Measurements from ENCODE around the gene CDCA8. TPM values are rescaled to one million over a fixed set of nuclear protein-coding genes. Genes with fewer than 3 reads are reported as not detected.

CDCA8 gene
- total and polyA plus RNA-seq, 2 of the 8 experiments (the other 6 are each of a cell fraction or from before 2014, with no cell fraction given): 43.9 to 46.2 TPM

DNA sequence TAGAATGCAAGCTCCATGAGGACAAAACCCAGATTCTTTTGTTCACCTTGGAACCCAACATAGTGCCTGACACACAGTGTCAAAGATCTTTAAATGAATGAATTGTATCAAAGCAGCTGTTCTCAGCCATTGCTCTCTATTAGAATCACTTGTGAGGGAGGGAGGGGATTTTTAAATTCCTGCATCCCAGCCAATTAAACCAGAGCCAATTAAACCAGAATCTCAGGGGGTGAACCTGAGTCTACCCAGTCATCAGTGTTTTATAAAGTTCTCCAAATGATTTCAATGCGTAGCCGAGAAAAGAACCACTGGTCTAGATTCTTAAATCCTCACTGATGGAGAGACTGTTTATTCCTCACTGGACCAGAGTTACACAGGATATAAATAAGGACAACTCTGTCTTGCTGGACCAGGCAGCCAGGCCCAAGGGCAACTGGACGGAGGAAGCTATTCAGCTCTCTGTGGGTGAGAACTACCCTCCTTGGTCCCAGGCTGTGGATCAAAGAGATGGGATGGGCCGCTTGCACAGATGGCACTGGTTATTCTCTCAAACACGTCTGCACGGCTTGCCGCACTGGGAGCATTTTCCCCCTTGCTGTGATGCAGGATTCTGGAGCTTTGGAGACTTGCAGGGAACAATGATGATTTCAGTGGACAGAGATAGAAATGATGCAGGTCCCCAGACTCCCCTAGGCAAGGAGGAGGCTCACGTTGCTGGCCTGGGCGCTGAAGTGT lies 20.0 kb upstream of the CDCA8 start:
- no peak for FAIRE-seq
- TF ChIP-seq CBX5 (IDR thresholded peaks at IDR 0.05; ENCODE audit: low read depth, low read length) (no peak), CHD1 (IDR thresholded peaks at IDR 0.05; ENCODE audit: low read depth, low read length) (no peak), EP300 (IDR thresholded peaks at IDR 0.05; ENCODE audit: borderline replicate concordance in 1 of 2, low read depth in 2 of 2, low read length in 2 of 2) (no peak), JUND (IDR thresholded peaks at IDR 0.05; ENCODE audit: low read length) (no peak), TAF7 (optimal IDR thresholded peaks at IDR 0.05; ENCODE audit: borderline replicate concordance, low read depth, low read length) (no peak), SIX5 (IDR thresholded peaks at IDR 0.05; ENCODE audit: low read depth, low read length) (no peak), TEAD4 (IDR thresholded peaks at IDR 0.05; ENCODE audit: low read depth, low read length) (no peak), SP4 (IDR thresholded peaks at IDR 0.05; ENCODE audit: low read length) (no peak), RFX5 (IDR thresholded peaks at IDR 0.05; ENCODE audit: borderline replicate concordance, low read depth, low read length) (no peak), SRF (IDR thresholded peaks at IDR 0.05; ENCODE audit: low read depth, low read length) (no peak), NANOG (IDR thresholded peaks at IDR 0.05; ENCODE audit: insufficient read depth, low read depth, low read length, poor library complexity, severe bottlenecking) (no peak)
- TF ChIP-seq, protein P1, sequence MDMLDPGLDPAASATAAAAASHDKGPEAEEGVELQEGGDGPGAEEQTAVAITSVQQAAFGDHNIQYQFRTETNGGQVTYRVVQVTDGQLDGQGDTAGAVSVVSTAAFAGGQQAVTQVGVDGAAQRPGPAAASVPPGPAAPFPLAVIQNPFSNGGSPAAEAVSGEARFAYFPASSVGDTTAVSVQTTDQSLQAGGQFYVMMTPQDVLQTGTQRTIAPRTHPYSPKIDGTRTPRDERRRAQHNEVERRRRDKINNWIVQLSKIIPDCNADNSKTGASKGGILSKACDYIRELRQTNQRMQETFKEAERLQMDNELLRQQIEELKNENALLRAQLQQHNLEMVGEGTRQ (IDR thresholded peaks at IDR 0.05; ENCODE audit: low read length): no peak

More for the DNA sequence above, 20.0 kb upstream of the CDCA8 start:
- peaks cover 0 to 2% (median 0%) of the 10 kb centered on the region in 4 experiments; a peak in 1 of 7 replicates for H3K27me3 ChIP-seq (replicated peaks in 1 of 4; ENCODE audit: control insufficient read depth in 3 of 4, extremely low read depth in 1 of 4, insufficient read depth in 3 of 4, low read length in 3 of 4)
- H4K91ac ChIP-seq (replicated peaks; ENCODE audit: insufficient read length, low read length): no peak overlapping the region
- H4K20me1 ChIP-seq (replicated peaks in 1 of 2; ENCODE audit: control insufficient read depth in 1 of 2, insufficient read depth in 2 of 2, low read length in 2 of 2): no peaks in the 10 kb centered on the region
- H2BK120ac ChIP-seq (replicated peaks; ENCODE audit: low read depth, low read length): no peak overlapping the region
- no peak overlapping the region for H2BK15ac ChIP-seq (ENCODE audit: low read length)
- no peak overlapping the region for H3K4me2 ChIP-seq (ENCODE audit: insufficient read depth in 1 of 2, low read depth in 2 of 2, low read length in 2 of 2)
- no peak overlapping the region for H4K5ac ChIP-seq (ENCODE audit: insufficient read length, low read depth, low read length)
- H3K14ac ChIP-seq (ENCODE audit: insufficient read length): no peak overlapping the region
- no peaks in the 10 kb centered on the region for H3K79me1 ChIP-seq (ENCODE audit: low read depth, low read length)
- H3K79me2 ChIP-seq (ENCODE audit: control insufficient read depth in 1 of 2, insufficient read depth in 2 of 2, low read length in 2 of 2): no peaks in the 10 kb centered on the region
- H3K23me2 ChIP-seq (ENCODE audit: low read depth, low read length): no peaks in the 10 kb centered on the region; the same call in 1 of the 2 replicates
- peaks cover 0 to 6% (median 2%) of the 10 kb centered on the region in 4 experiments; a peak in 4 of 7 replicates for H3K4me1 ChIP-seq (replicated peaks in 1 of 4; ENCODE audit: control insufficient read depth in 3 of 4, insufficient read depth in 4 of 4, low read length in 3 of 4)
- no peak overlapping the region for H3K18ac ChIP-seq (ENCODE audit: extremely low read depth, low read length)
- H3K9me3 ChIP-seq (ENCODE audit: insufficient read depth in 2 of 2, low read depth in 1 of 2, low read length in 1 of 2): no peaks in the 10 kb centered on the region
- H4K8ac ChIP-seq (ENCODE audit: extremely low read depth, insufficient read depth, low read length): no peak overlapping the region
- no peak overlapping the region for H2AFZ ChIP-seq (ENCODE audit: low read length)
- H2BK20ac ChIP-seq (ENCODE audit: low read length): no peak overlapping the region
- WGBS, 2 experiments (ENCODE audit: extremely low coverage in 1 of 2, insufficient coverage in 1 of 2, insufficient read length in 1 of 2, insufficient replicate concordance in 2 of 2, low coverage in 1 of 2, low lambda C conversion rate in 2 of 2, missing lambda C conversion rate in 1 of 2): 80% methylated on average over 9 of the region's 9 CpGs; no CpG with 5 or more reads in 1 of the 2 experiments
- CTCF ChIA-PET (ENCODE audit: partially characterized antibody): interaction anchor here (1.3 to 20.8 kb wide), 5 partner anchors 10 to 205 kb away, joined by 3 to 400 read pairs (median 9); no protein-coding TSS in a partner anchor
- no peak overlapping the region for H2BK5ac ChIP-seq (ENCODE audit: low read depth, low read length)
- no peak overlapping the region for H3K56ac ChIP-seq (replicated peaks; ENCODE audit: insufficient read length, low read depth, low read length)
- H3K36me3 ChIP-seq (ENCODE audit: control insufficient read depth in 2 of 4, insufficient read depth in 4 of 4, low read length in 3 of 4): no peaks in the 10 kb centered on the region
- H3K4ac ChIP-seq (replicated peaks; ENCODE audit: insufficient read length, low read depth, low read length): no peak overlapping the region
- no peak overlapping the region for H3K27ac ChIP-seq (ENCODE audit: low read depth, low read length)
- no peak overlapping the region for H2AK5ac ChIP-seq (ENCODE audit: low read depth, low read length)
- H2BK12ac ChIP-seq (ENCODE audit: low read depth, low read length): no peak overlapping the region
- DNase-seq (ENCODE audit: low read depth in 1 of 2, low spot score in 2 of 2): no peak
- no peak overlapping the region for H3K4me3 ChIP-seq (ENCODE audit: extremely low read depth in 1 of 4, insufficient read depth in 2 of 4, low read depth in 3 of 4, low read length in 4 of 4)
- no peak overlapping the region for H3K9ac ChIP-seq (replicated peaks in 1 of 4; ENCODE audit: extremely low read depth in 1 of 4, low read depth in 3 of 4, low read length in 3 of 4)
- POLR2A ChIA-PET (ENCODE audit: partially characterized antibody): interaction anchor here (0.9 kb wide), 1 partner anchor 8 kb away, joined by 5 read pairs; no protein-coding TSS in a partner anchor
- H3K23ac ChIP-seq (ENCODE audit: insufficient read length): no peak overlapping the region

All from H1 (cell line).